DMS153 treated with DMSO at 0.1 percent for 48 hours (cell line): ENCODE data around the gene ECHDC3.
"Not testable (repeated sequence)": the region's sequence is repeated elsewhere in the genome, so short reads cannot be mapped to it uniquely, and the experiment has no call there.

ENCODE experiments used
- DNase-seq: peaks from one replicate; lab custom pipeline; 2025; ENCODE audit not compliant: unreplicated experiment; lab: John Stamatoyannopoulos, UW

The ECHDC3 gene

DNA sequence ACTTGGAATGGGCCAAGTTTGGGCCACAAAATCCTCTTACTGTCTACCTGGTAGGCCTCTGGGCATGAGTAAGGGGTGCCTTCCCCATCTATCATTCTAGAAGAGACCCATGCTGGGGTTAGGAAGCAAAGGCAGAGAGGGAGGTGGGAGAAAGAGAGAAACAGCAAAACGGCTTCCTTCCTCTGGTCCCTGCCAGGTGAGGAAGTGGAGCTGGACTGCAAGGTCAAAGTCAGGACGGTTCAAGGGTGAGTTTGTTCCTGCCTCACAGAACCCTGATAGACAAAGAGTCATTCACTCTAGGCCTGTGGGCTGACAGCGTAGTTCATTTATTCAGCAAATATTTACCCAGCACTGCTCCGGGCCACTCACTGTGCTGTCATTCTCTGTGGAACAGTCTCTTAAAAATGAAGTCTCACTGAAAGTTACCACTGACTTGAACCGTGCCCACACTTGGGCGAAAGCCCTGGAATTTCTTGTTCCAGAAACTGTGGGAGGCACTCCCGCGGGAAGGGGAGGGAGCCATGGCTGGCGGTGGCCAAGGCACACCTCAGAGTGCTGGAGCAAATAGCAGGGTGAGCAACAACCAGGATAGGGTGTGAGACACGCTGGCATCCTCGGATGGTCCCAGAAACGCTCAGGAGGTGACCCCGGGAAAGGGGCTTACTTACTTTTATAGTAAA, 26.2 kb upstream of the ECHDC3 start:
- DNase-seq, result no peak

DNA sequence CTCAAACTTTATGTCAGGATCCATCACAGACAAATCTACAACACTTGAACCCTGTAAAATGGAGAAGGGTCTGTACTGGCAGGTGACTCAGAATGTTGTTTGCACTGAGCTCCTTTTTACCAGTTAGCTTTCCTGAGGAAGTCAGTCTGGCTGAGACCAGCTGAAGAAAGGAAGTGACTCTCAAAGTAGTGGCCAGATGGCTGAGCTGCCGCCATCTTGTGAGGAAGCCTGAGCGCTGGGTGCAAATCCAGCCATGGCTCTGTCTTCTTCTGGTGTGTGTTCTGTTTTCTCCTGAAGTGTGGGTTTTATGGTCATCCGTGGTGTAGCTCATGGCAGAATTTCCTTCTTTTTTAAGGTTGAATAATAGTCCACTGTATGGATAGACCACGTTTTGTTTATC, 25.5 kb upstream of the ECHDC3 start:
- no peak for DNase-seq

DNA sequence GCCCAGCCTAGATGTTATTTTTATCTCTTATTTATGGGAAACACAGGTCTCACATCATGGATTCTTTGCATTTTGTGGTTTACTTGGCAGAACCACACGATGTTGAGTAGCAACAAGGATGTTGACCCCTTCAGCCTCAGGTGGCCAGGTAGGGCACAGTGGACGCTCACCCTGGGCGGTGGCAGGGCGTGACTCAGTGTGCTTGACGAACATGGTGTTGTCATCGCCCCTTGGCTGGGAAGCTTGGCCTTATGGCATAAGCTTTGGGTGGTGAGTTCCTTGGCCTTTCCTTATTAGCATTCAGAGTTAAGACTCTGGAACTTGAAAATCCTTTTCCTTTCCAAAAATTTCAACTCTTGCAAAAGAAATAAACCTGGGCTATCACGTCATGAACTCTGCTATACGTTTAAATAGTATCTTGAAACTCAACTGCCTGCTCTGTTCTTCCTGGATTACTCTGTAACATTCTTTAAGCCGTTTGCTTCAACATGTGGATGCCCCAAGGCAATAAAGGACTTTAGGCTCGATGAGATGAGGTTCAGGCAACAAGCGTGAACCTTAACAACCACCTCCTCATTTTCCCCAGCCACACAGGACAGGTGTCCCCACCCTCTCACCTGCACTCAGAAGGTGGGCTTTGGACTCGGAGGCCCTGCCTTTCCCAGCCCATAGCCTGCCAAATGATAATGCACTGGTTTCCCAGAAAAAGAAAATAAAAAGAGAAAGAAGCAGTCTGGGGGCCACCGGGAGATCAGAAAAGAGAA, 22.5 kb upstream of the ECHDC3 start:
- no peak for DNase-seq

DNA sequence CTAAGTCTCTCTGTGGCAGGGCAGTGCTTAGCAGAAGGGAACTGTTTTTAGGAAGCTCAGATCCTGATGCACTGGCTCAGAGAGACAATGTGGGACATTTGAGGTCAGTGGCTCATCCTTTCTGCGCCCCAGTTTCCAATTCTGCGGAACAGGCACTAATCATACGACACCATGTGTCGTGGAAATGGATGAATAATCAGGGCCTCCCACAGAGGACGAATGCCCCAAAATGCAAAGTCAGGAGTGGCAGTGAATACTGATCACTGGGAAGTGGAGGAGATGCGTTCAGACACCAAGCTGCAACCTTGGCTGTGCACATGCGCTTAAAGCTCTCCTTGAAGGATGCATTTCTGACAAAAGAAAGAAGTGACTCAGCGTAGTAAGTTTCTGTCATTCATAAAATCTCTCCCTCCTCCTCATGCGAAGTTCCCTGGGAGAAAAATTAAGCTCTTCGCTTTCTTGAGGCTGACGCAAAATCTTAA, 21.9 kb upstream of the ECHDC3 start:
- no peak for DNase-seq

DNA sequence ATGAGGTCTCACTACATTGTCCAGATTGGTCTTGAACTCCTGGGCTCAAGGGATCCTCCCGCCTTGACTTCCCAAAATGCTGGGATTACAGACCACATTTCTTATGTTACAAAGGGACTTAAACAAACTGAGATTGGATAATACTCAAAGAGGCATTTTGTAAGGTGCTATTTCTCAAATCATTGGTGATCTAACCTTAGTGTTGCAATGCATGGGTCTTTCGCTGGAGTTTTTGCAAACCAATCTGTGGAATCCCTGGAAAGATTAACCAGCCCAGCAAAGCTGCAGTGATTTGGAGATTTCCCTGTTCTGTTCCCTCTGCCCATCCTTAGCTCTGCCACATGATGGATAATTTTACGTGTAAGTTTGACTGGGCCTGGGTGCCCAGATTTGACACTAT, 20.4 kb upstream of the ECHDC3 start:
- DNase-seq, result no peak

DNA sequence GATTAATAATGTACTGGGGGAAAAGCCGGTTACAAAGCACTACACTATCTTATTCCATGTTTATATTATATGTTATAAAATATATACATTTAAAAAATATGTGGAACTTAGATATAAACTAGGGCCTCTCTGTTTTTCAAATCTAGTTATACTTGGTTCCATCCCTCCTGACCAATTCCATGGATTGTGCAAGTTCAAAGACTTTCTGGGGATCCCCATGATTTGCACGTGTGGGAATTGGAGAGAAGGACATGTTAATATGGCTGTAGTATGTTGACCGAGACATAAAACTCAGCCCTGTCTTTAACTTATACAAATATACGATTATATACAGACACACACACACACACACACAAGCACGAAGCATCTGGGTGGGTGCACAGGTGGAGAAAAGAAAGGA, 18.8 kb upstream of the ECHDC3 start:
- DNase-seq, result no peak

DNA sequence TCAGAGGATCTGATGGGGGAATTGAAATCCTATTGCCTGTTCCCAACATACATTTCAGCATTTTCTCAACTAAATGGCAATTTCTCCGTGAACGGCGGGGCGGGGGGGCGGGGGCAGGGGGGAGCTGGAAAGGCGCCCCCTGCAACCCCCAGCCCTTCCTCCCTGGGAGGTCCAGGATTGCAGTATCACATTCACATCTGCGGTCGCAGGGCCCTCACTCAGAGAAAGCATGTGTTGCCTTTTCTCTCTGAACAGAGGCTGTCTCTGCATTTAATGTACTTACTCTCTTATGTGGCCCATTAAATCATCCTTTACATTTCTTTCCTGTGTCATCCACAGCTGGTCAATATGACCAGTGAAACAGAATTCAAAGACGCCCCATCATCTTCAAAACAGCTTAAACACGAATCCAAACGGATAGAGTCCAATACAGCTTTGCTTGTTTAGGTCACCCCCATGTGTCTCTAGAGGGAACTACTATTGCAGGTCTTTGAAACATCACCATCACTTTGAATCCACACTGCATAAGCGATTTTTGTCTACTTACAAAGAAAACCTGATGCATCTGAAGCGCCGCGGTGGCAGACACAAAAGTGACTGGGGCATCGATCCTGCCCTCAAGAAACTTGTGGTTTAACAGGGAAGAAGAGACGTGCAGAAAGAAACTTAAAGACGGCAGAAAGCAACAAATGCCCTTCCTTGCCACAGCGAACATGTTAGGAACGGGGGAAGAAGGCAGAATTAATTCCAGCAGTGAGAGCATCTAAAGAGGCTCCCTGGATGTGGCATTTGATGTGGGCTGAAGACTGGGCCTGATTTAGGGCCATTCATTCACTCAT, 17.0 kb upstream of the ECHDC3 start:
- no peak for DNase-seq

DNA sequence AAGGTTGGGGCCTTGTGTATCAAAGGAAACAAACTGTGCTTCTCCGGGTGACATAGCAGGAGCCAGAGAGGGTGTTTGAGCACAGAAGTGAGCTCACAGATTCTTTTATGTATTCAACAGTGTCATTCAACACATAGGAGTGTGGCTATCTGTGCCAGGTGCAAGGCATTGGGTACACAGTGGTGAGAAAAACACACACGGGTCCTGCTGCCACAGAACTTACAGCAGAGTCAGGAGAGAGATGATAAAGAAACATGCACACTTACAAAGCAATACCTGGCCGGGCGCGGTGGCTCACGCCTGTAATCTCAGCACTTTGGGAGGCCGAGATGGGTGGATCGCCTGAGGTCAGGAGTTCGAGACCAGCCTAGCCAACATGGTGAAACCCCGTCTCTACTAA, 16.3 kb upstream of the ECHDC3 start:
- DNase-seq, result no peak

DNA sequence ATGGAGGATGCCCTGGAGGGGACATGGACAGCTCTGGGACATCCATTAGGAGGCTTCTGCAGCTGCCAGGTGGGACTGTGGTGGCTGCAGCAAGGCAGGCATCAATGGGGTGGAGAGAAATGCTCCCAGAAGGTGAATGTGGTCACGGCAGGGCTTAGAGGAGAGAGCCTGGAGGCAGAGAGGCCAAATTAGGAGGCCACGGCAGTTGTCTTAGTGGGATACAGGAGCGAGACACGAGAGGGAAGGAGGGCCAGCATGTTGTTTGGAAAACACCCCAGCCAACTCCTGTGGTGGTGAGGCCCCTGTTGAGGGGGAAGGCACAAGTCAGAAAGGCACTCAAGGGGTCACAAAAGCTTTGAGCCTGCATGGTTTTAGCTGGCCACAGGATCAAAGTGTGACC, 14.6 kb upstream of the ECHDC3 start:
- DNase-seq, result no peak

DNA sequence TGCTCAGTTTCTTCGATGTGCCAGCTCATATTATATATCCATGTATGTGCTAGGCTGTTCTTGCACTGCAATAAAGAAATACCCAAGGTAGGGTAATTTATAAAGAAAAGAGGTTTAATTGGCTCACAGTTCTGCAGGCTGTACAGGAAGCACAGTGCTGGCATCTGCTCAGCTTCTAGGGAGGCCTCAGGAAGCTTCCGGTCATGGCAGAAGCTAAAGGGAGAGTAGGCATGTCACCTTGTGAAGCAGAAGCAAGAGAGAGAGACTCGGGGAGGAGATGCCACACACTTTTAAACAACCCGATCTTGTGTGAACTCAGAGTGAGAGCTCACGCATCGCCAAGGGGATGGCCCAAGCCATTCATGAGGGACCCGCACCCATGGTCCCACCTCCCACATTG, 13.8 kb upstream of the ECHDC3 start:
- no peak for DNase-seq

DNA sequence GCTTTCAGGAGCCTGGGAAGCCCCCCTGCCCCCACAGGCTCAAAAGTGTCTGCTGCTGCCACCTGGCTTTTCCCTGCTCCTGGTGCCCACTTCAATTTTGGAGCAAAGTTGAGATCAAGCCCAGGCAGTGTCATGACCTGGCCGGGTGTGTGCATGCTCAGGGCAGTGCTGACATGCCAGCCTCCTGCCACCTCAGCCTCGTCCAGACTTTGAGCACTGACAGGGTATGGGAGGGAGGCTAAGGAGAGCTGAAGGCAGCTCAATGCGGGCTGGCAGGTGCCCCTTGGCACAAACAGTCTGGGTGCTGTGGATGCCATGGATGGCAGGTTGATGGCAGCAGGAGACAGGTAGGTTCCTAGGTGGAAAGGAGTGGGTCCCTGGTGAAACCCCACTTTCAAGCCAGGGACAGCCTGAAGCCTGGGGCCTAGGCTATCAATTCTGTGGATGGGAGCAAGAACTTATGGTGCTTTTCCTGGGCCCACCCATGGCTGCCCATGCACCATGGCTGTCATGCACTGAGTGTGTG, 12.3 kb upstream of the ECHDC3 start:
- no peak for DNase-seq

DNA sequence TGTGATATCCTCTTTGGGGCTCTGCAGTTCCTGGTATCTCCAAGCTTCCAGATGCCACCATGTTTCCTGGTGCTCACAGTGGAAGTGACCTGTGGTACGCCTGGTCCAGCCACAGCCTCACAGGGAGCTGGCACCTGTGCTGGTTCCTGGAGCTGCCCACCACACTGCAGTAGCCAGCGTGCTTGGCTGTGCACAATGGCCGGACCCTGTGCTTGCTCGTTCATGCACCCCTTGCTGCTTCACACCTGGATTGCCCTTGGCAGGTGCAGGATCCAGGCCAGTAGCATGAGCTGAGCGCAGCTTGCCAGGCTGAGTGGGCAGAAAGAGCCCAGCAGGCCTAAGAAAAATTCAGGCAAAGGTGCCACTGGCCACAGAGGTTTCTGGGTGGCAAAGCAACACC, 11.4 kb upstream of the ECHDC3 start:
- no peak for DNase-seq

DNA sequence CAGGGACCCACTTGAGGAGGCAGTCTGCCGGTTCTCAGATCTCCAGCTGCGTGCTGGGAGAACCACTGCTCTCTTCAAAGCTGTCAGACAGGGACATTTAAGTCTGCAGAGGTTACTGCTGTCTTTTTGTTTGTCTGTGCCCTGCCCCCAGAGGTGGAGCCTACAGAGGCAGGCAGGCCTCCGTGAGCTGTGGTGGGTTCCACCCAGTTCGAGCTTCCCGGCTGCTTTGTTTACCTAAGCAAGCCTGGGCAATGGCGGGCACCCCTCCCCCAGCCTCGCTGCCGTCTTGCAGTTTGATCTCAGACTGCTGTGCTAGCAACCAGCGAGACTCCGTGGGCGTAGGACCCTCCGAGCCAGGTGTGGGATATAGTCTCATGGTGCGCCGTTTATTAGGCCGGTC, 5.4 kb upstream of the ECHDC3 start:
- DNase-seq, result not testable (repeated sequence)

DNA sequence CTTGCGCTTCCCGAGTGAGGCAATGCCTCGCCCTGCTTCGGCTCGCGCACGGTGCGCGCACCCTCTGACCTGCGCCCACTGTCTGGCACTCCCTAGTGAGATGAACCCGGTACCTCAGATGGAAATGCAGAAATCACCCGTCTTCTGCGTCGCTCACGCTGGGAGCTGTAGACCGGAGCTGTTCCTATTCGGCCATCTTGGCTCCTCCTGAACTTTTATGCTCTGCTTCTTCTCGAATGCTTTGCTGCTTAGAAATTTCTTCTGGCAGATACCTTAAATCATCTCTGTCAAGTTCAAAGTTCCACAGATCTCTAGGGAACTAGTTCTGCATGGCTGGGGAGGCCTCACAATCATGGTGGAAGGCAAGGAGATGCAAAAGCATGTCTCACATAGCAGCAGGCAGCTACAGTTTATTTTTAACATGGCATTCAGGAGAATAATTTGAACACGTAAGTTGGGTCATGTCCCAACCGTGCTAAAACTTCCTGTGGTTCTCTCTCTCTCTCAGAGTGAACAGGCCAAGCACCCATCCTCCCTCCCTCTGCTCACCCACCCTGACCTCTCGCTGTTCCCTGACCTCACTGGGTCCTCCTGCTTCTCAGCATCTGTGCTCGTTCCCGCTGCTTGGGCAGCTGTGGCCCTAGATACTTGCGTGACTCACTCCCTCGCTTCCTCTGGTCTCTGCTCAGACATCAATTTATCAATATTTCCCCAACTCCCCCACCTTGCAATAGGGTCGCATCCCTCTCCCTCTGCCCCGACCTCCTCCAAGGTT, 4.7 kb upstream of the ECHDC3 start:
- DNase-seq, result not testable (repeated sequence)

DNA sequence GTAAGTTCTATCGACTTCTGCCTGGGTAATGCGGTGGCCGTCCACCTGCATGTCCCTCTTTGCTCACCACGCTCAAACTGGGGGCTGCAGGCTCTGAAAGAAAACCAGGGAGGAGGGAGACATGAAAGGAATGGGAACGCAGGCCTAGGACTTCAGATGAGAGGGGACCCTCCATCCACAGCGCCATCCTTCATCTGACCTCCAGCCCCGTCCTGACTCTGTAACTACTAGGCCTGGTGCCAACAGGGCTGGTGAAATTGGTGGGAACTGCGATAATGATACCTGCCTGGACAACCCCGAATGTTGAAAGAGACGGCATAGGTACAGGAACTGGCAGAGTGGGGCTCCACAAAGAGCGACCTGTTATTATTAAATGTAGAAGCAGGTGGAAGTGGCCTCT, 1.3 kb upstream of the ECHDC3 start:
- DNase-seq, result no peak

DNA sequence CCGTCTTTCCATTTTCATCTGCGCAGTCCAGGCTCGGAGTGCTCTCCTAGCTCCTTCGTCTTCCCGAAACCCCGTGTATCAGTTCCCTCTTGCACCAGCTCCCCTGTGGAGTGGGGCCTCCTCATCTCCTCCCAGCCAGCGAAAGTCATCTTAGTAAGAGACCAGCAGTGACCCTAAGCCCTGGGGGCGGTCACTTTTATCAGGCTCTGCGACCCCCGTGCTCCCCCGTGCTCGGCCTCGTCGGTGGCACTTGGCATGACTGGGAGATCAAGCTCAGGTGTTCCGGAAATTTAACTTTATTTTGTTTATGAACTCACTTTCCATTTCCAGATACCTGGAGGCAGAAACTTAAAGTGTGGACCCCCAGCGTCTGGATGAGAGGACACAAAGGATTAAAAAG, 574 bp upstream of the ECHDC3 start:
- DNase-seq, result no peak

DNA sequence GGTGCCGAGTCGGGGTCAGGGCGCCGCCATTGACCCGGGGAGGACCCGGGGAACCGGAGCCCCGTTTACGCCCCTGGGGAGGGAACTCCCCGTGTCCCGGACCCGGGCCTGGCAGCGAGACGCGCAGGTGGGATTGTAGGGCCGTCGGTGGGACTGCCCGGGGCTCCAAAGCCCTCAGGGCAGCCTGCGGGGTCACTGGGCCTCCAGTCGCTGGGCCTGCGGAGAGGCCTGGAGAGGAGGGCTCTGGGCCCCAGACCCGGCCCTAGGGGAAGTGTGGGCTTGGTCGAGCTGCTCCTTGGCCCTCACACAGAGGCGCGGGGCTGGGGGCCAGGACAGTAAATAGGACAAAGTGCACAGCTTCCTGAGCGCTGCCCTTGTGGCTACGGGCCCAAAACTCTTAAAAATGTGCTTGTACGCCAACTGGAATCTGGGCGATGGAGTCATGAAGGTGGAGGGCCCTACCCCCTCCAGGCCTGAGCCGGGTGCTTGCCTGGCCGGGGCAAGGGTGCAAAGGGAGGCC, 657 bp downstream of the ECHDC3 start:
- DNase-seq, result no peak

DNA sequence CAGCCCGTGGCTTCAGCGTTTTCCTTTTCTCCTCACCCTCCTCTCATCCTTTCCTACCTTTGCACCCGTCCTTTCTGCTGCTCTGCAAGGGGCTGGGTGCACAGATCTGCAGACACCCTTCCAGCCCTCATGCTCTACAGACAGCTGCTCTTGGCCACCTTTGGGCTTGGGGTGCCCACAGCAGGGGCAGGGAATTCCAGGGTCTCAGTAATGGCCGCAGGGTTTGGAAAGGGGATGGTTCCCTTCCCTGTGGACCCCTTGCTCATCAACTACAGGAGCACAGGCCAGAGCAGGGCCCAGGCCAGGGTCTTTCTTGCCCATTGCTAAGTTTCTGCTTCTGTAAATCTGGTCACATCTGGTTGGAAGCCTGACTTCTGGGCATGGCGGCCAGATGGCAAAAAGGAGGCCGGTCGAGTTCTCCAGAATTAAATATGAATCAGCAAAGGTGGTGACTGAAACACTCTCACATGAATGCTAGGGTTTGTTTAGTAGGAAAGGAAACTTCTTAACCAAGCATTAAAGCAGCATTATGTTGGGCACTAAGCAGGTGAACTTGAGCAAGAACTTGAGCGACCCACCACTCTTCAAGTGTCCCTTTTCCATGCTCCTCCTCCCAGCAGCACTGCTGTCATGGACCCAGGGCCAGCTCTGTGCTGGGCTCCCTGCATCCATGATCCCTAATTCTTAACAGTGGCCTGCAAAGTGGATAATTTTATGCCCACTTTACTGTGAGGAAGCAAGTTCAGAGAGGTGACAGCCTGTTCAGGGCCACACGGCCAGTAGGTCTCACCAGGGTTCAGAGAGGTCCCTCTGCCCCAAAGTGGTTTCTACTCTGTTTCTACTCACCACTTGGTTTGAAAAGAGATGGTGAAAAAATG, 1.5 kb downstream of the ECHDC3 start:
- DNase-seq, result no peak

DNA sequence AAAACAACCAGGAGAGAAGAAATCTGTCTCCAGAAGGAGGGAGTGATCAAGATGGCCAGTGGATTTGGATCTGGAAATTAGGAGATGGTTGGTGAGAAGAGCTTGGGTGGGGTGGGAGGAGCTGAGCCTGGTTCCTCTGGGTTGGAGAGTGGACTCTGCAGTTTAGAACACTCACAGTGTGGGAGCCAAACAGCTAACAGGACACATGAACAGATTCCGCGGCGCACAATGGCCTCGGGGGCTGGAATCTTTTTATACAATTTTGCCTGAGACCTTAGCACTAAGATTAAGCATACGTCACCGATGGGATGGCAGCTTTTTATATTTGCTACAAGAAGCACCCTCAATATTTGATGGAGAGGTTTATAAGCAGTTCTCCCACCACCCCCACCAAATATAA, 2.9 kb downstream of the ECHDC3 start:
- no peak for DNase-seq
